Activated naive CD4-positive, alpha-beta T cell treated with anti-CD3 and anti-CD28 coated beads, Interleukin-2, amount 50 U/mL, for 72 hours (primary cell): Measurements from ENCODE around the gene APBA3. TPM values are rescaled to one million over a fixed set of nuclear protein-coding genes. Genes with fewer than 3 reads are reported as not detected.

Source experiments
- ATAC-seq, 2 donors: fragments of 150-1000 bp; cut with Tn5 transposase; 2 replicates each; pipeline ENCODE4 v1.10.0; 2021; ENCODE audit warnings: mild to moderate bottlenecking in 2 of 2, moderate library complexity in 2 of 2
- DNase-seq, 2 donors: peaks; one replicate each; pipeline ENCODE4 v3.0.0; 2021 to 2022; ENCODE audit warnings: low spot score in 2 of 2
- H3K27ac Mint-ChIP-seq, 2 donors: one replicate each; pipeline ENCODE4 v1.8.0; 2022; ENCODE audit warnings: mild to moderate bottlenecking in 2 of 2, mixed read lengths in 2 of 2
- H3K36me3 Mint-ChIP-seq, 2 donors: one replicate each; pipeline ENCODE4 v1.8.0; 2022; ENCODE audit warnings: mixed read lengths in 2 of 2
- H3K9me3 Mint-ChIP-seq, 2 donors: one replicate each; pipeline ENCODE4 v1.8.0; 2022; ENCODE audit warnings: mixed read lengths in 2 of 2
- total RNA-seq, 2 donors: library from RNA; stranded (reverse); gene quantifications; one replicate each; pipeline ENCODE4 v1.2.3, GENCODE V29; 2022

APBA3 gene
- total RNA-seq, 2 donors from 2014 or later, result 44.6 to 61.7 TPM

DNA sequence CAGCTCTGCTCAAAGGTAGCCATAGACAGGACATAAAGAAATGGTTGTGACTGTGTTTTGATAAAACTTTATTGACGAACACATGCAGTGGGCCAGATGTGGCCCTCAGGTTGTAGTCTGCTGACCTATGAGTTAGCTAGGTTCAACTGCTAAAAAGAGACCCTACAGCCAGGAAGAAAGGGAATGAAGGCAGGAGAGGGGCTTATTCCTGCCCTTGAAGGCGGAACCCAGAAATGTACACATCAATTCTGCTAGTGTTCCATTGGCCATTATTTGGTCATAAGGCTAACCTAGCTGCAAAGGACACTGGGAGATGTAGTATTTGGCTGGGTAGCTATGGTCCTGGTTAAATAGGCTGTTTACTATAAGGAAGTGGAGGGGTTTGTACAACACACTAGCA, 18.0 kb downstream of the APBA3 start:
- DNase-seq (no peak), ATAC-seq (no peak)
- no peaks in the 10 kb centered on the region for H3K36me3 Mint-ChIP-seq
- no peaks in the 10 kb centered on the region for H3K9me3 Mint-ChIP-seq
- peak overlapping the region in 1 of 2 donors; percentile 25 for H3K27ac Mint-ChIP-seq

DNA sequence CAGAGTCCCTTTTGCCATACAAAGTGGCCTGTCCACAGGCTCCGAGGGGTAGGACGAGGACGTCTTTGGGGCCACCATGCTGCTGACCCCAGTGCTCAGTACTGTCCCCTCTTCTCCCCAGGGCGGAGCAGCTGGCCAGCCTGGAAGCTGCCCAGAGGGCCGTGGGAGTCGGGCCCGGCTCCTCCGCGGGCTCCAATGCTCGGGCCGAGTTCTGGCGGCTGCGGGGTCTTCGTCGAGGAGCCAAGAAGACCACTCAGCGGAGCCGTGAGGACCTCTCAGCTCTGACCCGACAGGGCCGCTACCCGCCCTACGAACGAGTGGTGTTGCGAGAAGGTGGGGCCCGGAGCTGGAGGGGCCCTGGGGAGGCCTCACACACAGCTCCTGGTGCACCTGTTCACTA, 21.1 kb downstream of the APBA3 start:
- ATAC-seq (no peak), DNase-seq (no peak)
- no peaks in the 10 kb centered on the region for H3K9me3 Mint-ChIP-seq
- no peaks in the 10 kb centered on the region for H3K36me3 Mint-ChIP-seq
- H3K27ac Mint-ChIP-seq, result no peak overlapping the region

DNA sequence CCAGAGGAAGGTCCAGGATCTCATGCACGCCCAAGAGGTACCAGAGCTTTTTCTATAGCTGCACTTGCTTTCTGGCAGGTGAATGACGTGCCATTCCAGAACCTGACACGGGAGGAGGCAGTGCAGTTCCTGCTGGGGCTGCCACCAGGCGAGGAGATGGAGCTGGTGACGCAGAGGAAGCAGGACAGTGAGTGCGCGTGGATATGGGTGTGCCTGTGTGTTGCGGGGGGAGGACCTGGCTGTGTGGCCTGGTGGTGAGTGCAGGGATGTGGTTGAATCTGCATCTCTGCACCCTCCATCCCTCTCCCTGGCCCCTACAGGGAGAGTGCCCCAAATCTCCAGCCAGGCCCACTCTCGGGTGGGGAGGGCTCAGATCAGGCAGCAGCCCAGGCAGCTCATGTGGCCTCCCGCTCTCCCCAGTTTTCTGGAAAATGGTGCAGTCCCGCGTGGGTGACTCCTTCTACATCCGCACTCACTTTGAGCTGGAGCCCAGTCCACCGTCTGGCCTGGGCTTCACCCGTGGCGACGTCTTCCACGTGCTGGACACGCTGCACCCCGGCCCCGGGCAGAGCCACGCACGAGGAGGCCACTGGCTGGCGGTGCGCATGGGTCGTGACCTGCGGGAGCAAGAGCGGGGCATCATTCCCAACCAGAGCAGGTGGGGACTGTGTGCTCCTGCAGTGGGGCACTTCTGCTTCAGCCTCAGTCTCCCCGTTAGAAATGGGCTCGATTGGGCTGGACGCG, 22.8 kb downstream of the APBA3 start:
- no peaks in the 10 kb centered on the region for H3K9me3 Mint-ChIP-seq
- DNase-seq, result no peak
- no peak for ATAC-seq
- H3K27ac Mint-ChIP-seq, result peak overlapping the region; percentile 44 to 68
- H3K36me3 Mint-ChIP-seq, result no peaks in the 10 kb centered on the region

DNA sequence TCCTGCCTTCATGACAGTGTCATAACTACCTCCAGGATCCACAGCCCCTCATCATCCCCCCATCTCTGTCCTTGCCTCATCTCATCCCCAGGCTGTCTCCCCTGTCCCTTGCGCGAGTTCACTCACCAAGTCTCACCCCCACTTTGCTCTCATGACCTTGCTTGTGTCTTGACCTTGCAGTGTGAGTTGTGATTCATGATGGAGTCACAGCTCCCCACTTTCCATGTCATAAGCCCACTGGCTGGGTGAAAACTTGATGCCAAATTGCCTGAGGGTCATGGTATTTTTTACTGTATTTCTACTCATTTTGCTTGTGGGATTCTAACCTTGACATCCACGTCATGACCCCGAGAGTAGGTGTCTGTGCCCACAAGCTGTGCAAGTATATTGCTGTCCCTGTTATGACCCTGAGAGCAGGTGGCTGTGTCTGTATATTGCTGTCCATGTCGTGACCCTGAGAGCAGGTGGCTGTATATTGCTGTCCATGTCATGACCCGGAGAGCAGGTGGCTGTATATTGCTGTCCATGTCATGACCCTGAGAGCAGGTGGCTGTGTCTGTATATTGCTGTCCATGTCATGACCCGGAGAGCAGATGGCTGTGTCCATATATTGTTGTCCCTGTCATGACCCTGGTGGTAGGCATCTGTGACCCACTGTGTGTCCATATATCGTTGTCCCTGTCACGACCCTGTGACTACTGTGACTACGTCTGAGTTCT, 23.8 kb downstream of the APBA3 start:
- Mint-ChIP-seq H3K9me3 (no peaks in the 10 kb centered on the region), H3K36me3 (no peaks in the 10 kb centered on the region), H3K27ac (peak overlapping the region in 1 of 2 donors; percentile 31)
- DNase-seq (no peak), ATAC-seq (peak in 1 of 2 donors; percentile 16)

DNA sequence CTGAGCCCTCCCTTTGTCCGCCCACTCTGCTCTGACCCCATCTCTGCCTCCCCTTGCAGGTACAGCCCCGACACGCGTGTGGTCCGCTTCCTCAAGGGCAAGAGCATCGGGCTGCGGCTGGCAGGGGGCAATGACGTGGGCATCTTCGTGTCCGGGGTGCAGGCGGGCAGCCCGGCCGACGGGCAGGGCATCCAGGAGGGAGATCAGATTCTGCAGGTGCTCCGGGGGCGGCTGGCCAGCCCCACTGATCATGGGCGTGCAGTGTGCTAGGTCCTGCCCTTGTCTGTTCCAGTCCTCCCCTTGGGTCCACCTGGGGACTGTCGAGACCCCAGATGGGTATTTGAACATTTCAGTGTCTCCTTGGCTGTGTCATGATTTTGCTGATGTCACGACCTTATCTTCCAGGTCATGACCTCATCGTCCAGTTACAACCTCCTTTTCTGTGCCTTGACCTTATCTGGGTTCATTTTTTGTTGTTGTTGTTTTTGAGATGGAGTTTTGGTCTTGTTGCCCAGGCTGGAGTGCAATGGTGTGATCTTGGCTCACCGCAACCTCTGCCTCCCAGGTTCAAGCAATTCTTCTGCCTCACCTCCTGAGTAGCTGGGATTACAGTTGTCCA, 25.3 kb downstream of the APBA3 start:
- no peak overlapping the region for H3K27ac Mint-ChIP-seq
- H3K36me3 Mint-ChIP-seq, result no peaks in the 10 kb centered on the region
- no peak for DNase-seq
- H3K9me3 Mint-ChIP-seq, result no peaks in the 10 kb centered on the region
- no peak for ATAC-seq

DNA sequence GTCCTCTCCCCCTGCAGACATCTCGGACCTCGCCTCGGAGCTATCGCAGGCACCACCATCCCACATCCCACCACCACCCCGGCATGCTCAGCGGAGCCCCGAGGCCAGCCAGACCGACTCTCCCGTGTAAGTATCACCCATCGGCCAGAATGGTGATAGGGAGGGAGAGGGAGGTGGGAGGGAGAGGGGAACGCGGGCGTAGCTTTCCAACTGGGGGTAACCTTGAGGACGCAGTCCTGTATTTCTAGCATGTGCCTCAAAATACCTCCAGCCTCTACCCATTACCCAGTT, 27.2 kb downstream of the APBA3 start:
- Mint-ChIP-seq H3K9me3 (no peaks in the 10 kb centered on the region), H3K36me3 (no peaks in the 10 kb centered on the region), H3K27ac (no peak overlapping the region)
- no peak for ATAC-seq
- no peak for DNase-seq

DNA sequence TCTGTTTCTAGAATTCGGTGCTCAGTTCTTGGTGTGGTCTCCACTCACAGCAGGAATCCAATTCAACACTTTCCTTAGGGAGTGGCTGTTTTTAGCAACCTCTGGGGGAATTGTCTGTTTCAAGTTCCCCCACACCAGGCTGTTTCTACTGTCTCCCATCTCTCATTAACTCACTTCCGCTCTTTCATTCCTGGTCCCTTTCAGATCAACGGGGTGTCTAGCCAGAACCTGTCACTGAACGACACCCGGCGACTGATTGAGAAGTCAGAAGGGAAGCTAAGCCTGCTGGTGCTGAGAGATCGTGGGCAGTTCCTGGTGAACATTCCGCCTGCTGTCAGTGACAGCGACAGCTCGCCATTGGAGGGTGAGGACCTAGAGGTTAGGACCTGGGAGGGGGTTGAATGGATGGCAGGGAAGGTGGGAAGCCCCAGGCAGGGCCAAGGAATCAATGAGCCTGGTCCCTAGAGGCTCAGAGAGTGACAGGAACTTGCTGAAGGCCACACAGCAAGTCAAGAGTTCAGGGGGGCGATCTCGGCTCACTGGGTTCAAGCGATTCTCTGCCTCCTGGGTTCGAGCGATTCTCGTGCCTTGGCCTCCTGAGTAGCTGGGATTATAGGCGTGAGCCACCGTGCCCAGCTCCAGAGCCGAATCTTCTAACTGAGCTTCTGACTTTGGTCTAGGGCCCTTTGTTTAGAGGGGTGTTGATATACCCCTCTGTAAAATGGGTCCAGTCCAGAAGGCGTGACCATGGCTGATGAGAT, 27.8 kb downstream of the APBA3 start:
- no peak for ATAC-seq
- H3K36me3 Mint-ChIP-seq, result no peaks in the 10 kb centered on the region
- no peak for DNase-seq
- no peak overlapping the region for H3K27ac Mint-ChIP-seq
- no peaks in the 10 kb centered on the region for H3K9me3 Mint-ChIP-seq

DNA sequence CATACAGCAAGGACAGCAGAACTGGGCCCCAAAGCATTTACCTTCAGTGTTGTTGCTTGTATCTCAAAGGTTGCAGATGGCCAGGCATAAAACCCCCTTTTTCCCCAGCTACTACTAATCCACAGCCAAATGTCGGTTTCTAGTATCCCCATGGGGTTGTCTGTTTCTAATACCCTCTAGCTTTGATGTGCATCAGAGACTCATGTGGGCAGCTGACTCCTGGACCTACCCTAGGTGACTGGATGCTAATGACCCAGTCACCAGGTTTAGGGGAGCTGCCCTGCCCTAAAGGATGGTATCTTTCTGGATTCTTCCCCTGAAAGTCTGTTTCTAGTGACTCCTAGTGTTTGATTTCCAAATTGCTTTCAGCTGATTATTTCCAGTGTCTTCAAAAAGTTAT, 29.4 kb downstream of the APBA3 start:
- Mint-ChIP-seq H3K36me3 (no peaks in the 10 kb centered on the region), H3K9me3 (no peaks in the 10 kb centered on the region), H3K27ac (no peak overlapping the region)
- no peak for DNase-seq
- no peak for ATAC-seq

DNA sequence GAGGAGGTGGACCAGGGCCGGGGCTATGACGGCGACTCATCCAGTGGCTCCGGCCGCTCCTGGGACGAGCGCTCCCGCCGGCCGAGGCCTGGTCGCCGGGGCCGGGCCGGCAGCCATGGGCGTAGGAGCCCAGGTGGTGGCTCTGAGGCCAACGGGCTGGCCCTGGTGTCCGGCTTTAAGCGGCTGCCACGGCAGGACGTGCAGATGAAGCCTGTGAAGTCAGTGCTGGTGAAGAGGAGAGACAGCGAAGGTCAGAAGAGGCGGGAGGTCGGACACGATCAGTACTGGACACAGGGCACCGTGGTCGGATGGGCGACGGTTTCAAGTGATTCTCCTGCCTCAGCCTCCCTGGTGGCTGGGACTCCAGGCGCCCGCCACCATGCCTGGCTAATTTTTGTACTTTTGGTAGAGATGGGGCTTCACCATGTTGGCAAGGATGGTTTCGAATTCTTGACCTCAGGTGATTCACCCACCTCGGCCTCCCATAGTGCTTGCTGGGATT, 31.0 kb downstream of the APBA3 start:
- Mint-ChIP-seq H3K36me3 (no peaks in the 10 kb centered on the region), H3K27ac (no peak overlapping the region), H3K9me3 (no peaks in the 10 kb centered on the region)
- ATAC-seq (no peak), DNase-seq (no peak)

DNA sequence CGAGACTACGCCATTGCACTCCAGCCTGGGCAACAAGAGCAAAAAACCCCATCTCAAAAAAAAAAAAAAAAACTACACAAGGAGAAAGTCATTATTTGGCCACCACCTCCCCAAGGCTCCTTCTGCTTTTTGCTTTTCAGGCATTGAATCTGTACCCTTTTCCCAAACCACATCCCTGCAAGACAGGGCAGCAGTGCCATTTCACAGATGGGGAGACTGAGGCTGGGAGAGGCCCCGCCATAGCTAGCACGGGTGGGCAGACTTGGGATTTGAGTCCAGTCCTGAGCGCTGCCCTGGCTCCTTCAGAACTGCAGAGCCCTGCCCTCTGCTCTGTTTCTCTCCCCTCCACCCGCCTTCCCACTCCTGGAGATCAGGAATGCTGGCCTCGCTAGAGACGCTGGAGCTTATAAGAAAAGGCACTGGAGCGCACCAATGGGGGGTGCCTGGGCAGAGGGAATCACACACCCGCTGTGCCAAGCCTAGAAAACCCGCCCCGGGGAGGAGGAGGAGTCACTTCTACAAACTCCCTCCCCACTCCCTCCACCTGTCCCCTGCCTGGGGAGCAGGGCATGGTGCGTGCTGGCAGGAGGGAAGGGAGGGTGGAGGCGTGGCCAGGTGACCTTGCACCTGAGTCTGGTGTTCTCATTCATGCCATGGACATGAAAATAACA, 35.7 kb downstream of the APBA3 start:
- no peak for DNase-seq
- ATAC-seq, result no peak
- H3K36me3 Mint-ChIP-seq, result no peaks in the 10 kb centered on the region
- no peak overlapping the region for H3K27ac Mint-ChIP-seq
- H3K9me3 Mint-ChIP-seq, result no peaks in the 10 kb centered on the region

DNA sequence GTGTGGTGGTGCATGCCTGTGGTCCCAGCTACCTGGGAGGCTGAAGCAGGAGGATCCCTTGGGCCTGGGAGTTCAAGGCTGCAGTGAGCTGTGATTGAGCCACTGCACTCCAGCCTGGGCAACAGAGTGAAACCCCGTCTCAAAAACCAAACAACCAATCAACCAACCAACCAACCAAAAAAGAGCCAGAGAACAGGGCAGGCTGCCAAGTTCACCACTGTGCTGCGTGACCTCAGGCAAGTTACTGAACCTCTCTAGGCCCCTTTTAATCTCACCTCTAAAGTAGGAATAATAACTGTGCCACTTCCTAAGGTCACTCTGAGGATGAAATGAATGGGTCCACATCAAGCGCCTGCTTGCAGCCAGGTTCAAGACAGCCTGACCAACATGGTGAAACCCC, 36.4 kb downstream of the APBA3 start:
- H3K27ac Mint-ChIP-seq, result no peak overlapping the region
- DNase-seq (no peak), ATAC-seq (no peak)
- H3K36me3 Mint-ChIP-seq, result no peaks in the 10 kb centered on the region
- H3K9me3 Mint-ChIP-seq, result no peaks in the 10 kb centered on the region

DNA sequence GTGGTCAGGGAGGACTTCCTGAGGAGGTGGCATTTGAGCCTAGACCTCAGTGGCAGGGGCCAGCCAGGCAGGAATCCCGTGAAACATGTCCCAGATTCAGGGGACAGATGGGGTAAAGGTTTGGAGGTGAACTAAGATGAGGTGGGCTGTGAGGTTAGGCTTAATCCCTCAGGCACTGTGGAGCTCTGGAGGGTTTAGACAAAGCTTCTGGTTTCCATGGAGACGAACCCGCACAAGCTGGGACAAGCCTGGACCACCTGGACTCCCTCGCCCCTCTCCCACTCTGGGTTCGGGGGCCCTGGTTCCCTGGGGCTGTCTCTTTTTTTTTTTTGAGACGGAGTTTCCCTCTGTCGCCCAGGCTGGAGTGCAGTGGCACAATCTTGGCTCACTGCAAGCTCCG, 37.6 kb downstream of the APBA3 start:
- no peak overlapping the region for H3K27ac Mint-ChIP-seq
- DNase-seq (no peak), ATAC-seq (no peak)
- no peaks in the 10 kb centered on the region for H3K36me3 Mint-ChIP-seq
- no peaks in the 10 kb centered on the region for H3K9me3 Mint-ChIP-seq

DNA sequence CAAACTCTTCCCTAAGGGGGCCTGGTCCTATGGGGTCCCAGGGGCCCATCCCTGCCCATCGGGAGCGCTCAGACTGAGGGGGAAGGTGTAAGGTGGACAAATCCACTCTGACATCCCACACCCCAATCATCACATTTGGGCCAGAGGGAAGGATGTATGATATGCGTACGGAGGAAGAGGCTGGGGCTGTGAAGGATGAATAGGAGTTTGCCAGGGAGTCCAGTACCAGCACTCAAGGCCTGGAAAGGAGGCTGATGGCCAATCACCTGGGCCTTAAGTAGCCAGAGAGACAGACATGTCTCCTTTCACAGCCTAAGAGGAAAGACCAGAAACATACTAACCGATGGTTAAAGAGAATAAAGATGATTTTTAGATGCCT, 38.4 kb downstream of the APBA3 start:
- DNase-seq (no peak), ATAC-seq (no peak)
- H3K36me3 Mint-ChIP-seq, result no peaks in the 10 kb centered on the region
- no peaks in the 10 kb centered on the region for H3K9me3 Mint-ChIP-seq
- no peak overlapping the region for H3K27ac Mint-ChIP-seq

DNA sequence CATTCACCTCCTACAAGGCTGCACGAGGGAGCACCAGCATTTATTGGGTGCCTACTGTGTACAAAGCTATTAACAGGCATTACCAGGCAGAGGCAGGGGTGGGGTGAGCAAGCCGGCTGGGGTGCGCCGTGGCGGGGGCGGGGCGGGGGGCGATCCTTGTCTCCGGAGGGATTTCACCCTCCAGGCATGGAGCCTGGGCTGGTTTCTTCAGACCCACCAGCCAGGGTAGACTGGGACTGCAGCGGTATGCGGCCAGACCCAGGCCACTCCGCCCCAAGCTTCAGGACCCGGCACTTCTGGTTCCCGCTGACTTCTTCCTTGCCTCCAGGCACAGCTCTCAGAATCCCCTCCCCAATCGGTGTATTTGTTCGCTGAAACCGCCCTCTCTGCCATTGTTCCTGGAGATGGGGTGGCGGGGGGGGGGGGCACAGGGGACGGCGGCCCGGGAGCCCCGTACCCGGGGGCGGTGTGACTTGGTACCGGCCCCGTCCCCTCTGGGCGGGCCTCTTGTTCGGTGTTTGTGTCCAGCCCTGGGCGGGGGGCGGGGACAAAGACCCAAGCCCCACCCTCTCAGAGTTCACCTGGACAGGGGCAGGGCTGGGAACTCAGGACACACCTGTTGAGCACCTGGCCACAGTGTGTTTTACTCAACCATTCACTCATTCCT, 38.9 kb downstream of the APBA3 start:
- no peak for DNase-seq
- H3K36me3 Mint-ChIP-seq, result no peaks in the 10 kb centered on the region
- ATAC-seq, result no peak
- no peak overlapping the region for H3K27ac Mint-ChIP-seq
- no peaks in the 10 kb centered on the region for H3K9me3 Mint-ChIP-seq

DNA sequence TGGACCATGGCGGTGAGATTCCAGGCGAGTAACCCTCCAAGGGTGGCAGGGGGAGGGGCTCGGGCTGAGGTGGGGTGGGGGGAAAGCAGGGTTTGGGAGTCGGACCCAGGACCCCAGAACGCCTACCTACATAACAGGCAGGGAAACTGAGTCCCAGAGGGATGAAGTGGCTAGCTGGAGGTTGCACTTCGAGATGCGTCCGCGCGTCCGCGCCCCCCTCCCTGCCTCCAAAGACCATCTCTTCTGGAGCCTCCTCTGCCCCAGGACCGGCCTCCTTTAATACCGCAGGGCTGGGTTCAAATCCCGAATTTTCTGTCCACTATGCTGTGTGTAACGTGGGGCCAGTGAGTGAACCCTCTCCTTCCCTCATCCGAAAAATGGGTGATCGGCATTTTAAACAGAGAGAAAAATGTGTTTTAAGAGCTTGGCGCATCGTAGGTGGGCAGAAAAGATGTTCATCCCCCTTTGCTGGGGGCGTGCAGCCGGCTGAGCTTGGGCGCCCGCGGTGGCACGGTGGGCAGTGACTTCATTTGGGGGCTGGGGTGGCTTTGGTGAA, 39.5 kb downstream of the APBA3 start:
- H3K36me3 Mint-ChIP-seq, result no peaks in the 10 kb centered on the region
- no peak for DNase-seq
- no peaks in the 10 kb centered on the region for H3K9me3 Mint-ChIP-seq
- peak overlapping the region in 1 of 2 donors; percentile 57 for H3K27ac Mint-ChIP-seq
- ATAC-seq, result peak in 1 of 2 donors; percentile 15
